Loucy (cell line): ENCODE data around the gene CRYBG3.

ENCODE experiments used
- H2AFZ ChIP-seq: fragments of 200-600 bp; sonication (generic); 2 replicates; pipeline ENCODE4 v1.6.0; 2016; ENCODE audit warnings: antibody characterized with exemption, mild to moderate bottlenecking, low read length, moderate library complexity
- H3F3A ChIP-seq: fragments of 200-600 bp; 2 replicates; pipeline ENCODE4 v1.6.0; 2016; ENCODE audit warnings: antibody characterized with exemption, low read depth, mild to moderate bottlenecking
- H3K27me3 ChIP-seq: fragments of 200-600 bp; sonication (generic); 2 replicates; pipeline ENCODE4 v1.6.1; 2014; ENCODE audit warnings: low read length, mild to moderate bottlenecking; ENCODE audit not compliant: insufficient read depth, poor library complexity, severe bottlenecking
- H3K36me3 ChIP-seq: fragments of 200-600 bp; sonication (generic); 2 replicates; pipeline ENCODE4 v1.6.1; 2016; ENCODE audit warnings: low read length; ENCODE audit not compliant: insufficient read depth
- H3K4me1 ChIP-seq: fragments of 200-600 bp; sonication (generic); 2 replicates; pipeline ENCODE4 v1.5.1; 2014; ENCODE audit warnings: low read length, mild to moderate bottlenecking; ENCODE audit not compliant: insufficient read depth, poor library complexity, severe bottlenecking
- H3K4me2 ChIP-seq: fragments of 200-600 bp; sonication (generic); 2 replicates; pipeline ENCODE4 v1.6.0; 2014; ENCODE audit warnings: antibody characterized with exemption, low read length, low read depth, mild to moderate bottlenecking; ENCODE audit not compliant: poor library complexity, severe bottlenecking
- H3K4me3 ChIP-seq: fragments of 200-600 bp; sonication (generic); 2 replicates; pipeline ENCODE4 v1.5.1; 2014; ENCODE audit warnings: low read length, mild to moderate bottlenecking, mixed read lengths; ENCODE audit not compliant: poor library complexity, severe bottlenecking
- H3K79me2 ChIP-seq: fragments of 200-600 bp; sonication (generic); 2 replicates; pipeline ENCODE4 v1.6.1; 2014; ENCODE audit warnings: low read length; ENCODE audit not compliant: insufficient read depth
- H3K9ac ChIP-seq: fragments of 200-600 bp; sonication (generic); 2 replicates; pipeline ENCODE4 v1.6.0; 2014; ENCODE audit warnings: mild to moderate bottlenecking, low read depth, low read length, moderate library complexity; ENCODE audit not compliant: poor library complexity, severe bottlenecking
- H3K9me2 ChIP-seq: fragments of 200-600 bp; sonication (generic); replicated peaks from 2 replicates; pipeline ENCODE4 v1.6.1; 2016; ENCODE audit warnings: low read depth, low read length, mixed read lengths
- H3K9me3 ChIP-seq: fragments of 200-600 bp; sonication (generic); 2 replicates; pipeline ENCODE4 v1.6.1; 2014; ENCODE audit warnings: mild to moderate bottlenecking, antibody characterized with exemption, low read length, low read depth; ENCODE audit not compliant: insufficient read depth
- H4K20me1 ChIP-seq: fragments of 200-600 bp; sonication (generic); 2 replicates; pipeline ENCODE4 v1.6.0; 2014; ENCODE audit warnings: antibody characterized with exemption, low read length, mild to moderate bottlenecking; ENCODE audit not compliant: insufficient read depth, poor library complexity, severe bottlenecking
- EZH2phosphoT487 ChIP-seq: fragments of 200-600 bp; IDR thresholded peaks from 2 replicates; pipeline ENCODE4 v1.6.1; 2018; ENCODE audit warnings: antibody characterized with exemption, mild to moderate bottlenecking, moderate library complexity, borderline replicate concordance
- TF ChIP-seq, protein P1 (sequence below): fragments of 200-600 bp; sonication (generic); conservative IDR thresholded peaks from 2 replicates; pipeline ENCODE4 v1.5.1; 2014; ENCODE audit warnings: mild to moderate bottlenecking, antibody characterized with exemption, low read length

The CRYBG3 gene

GRCh38 chr3:97956051-97956450, 134.2 kb downstream of the CRYBG3 start:
- H3K36me3 ChIP-seq, result peaks cover 30% of the 10 kb centered on the region; the same call in 1 of the 2 replicates

DNA sequence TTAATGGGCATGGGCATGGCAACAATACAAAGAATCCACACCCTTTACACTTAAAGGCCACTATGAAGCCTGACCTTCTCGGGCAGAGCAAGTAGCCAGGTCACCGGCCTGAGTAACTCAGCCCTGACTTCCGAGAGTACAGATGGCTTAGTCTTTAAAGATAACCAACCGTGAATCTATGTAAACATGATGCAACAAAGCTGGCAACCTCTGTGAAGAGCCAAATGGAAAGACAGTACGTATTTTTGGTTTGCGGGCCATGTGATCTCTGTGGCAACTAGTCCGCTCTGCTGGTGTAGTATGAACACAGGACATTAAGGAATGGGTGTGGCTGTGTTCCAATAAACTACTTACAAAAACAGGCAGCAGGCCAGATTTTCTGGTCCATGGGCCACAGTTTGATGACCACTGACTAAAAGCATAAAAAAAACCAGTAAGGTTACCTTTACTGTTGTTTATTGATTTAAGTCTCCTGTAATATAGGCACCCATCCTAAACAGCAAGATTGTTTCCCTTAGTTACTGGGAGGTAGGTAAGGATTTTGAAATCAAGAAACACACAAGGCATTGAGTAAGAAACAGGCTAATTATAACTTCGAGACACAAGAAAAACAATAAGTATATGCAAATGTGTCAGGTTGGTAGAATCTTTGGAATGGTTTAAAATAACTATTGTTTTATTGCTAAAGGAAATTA, 136.0 kb downstream of the CRYBG3 start:
- H3K9ac ChIP-seq, result no peak overlapping the region
- no peaks in the 10 kb centered on the region for H3F3A ChIP-seq
- H3K9me3 ChIP-seq, result no peaks in the 10 kb centered on the region
- H3K4me1 ChIP-seq, result peaks cover 12% of the 10 kb centered on the region
- H4K20me1 ChIP-seq, result no peaks in the 10 kb centered on the region
- peaks cover 22% of the 10 kb centered on the region; the same call in 1 of the 2 replicates for H3K36me3 ChIP-seq
- H3K4me3 ChIP-seq, result no peak overlapping the region
- H3K4me2 ChIP-seq, result no peak overlapping the region
- H3K27me3 ChIP-seq, result no peaks in the 10 kb centered on the region
- no peak overlapping the region for H2AFZ ChIP-seq
- H3K79me2 ChIP-seq, result peaks cover 2% of the 10 kb centered on the region; the same call in 1 of the 2 replicates
- no peak for TF ChIP-seq EZH2phosphoT487
- TF ChIP-seq, protein P1, sequence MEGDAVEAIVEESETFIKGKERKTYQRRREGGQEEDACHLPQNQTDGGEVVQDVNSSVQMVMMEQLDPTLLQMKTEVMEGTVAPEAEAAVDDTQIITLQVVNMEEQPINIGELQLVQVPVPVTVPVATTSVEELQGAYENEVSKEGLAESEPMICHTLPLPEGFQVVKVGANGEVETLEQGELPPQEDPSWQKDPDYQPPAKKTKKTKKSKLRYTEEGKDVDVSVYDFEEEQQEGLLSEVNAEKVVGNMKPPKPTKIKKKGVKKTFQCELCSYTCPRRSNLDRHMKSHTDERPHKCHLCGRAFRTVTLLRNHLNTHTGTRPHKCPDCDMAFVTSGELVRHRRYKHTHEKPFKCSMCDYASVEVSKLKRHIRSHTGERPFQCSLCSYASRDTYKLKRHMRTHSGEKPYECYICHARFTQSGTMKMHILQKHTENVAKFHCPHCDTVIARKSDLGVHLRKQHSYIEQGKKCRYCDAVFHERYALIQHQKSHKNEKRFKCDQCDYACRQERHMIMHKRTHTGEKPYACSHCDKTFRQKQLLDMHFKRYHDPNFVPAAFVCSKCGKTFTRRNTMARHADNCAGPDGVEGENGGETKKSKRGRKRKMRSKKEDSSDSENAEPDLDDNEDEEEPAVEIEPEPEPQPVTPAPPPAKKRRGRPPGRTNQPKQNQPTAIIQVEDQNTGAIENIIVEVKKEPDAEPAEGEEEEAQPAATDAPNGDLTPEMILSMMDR, result no peak
- no peaks in the 10 kb centered on the region for H3K9me2 ChIP-seq

More at GRCh38 chr3:97956051-97956450, 134.2 kb downstream of the CRYBG3 start:
- no peak for TF ChIP-seq EZH2phosphoT487
- TF ChIP-seq, protein P1, result no peak
- H3K9ac ChIP-seq, result no peak overlapping the region
- no peak overlapping the region for H3K4me2 ChIP-seq
- peaks cover 12% of the 10 kb centered on the region for H3K4me1 ChIP-seq
- no peaks in the 10 kb centered on the region for H3K9me2 ChIP-seq
- no peaks in the 10 kb centered on the region for H3K9me3 ChIP-seq
- H3K27me3 ChIP-seq, result no peaks in the 10 kb centered on the region
- H3K4me3 ChIP-seq, result no peak overlapping the region
- no peaks in the 10 kb centered on the region for H3K79me2 ChIP-seq
- no peak overlapping the region for H2AFZ ChIP-seq
- H3F3A ChIP-seq, result no peaks in the 10 kb centered on the region
- no peaks in the 10 kb centered on the region for H4K20me1 ChIP-seq

DNA sequence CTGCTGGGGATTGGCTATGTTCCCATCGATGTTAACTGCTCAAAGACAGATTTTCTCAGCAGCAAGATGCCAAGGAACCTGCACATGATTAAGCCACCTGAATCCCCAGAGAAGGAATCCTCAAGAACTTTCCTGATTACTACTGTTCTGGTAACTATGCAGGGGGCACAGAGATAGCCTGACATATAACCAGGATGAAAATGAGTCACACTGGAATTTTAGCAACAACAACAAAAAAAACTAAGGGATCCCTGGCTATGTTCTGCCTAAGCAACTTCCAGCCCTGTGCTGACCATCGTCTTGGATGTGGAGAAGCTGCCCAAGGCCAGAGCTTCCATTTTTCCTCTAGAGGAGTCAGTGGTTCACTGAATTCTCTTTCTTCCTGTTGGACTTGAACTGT, 136.6 kb downstream of the CRYBG3 start:
- no peaks in the 10 kb centered on the region for H3K9me3 ChIP-seq
- peaks cover 19% of the 10 kb centered on the region; the same call in 1 of the 2 replicates for H3K36me3 ChIP-seq
- H4K20me1 ChIP-seq, result no peaks in the 10 kb centered on the region
- H3K4me1 ChIP-seq, result peaks cover 12% of the 10 kb centered on the region
- no peaks in the 10 kb centered on the region for H3K9me2 ChIP-seq
- H3K4me3 ChIP-seq, result no peak overlapping the region
- peak overlapping the region; percentile 23 for H3K4me2 ChIP-seq
- H3K27me3 ChIP-seq, result no peaks in the 10 kb centered on the region
- H3K9ac ChIP-seq, result no peak overlapping the region
- no peaks in the 10 kb centered on the region for H3F3A ChIP-seq
- H3K79me2 ChIP-seq, result peaks cover 7% of the 10 kb centered on the region; the same call in 1 of the 2 replicates
- no peak for TF ChIP-seq EZH2phosphoT487
- H2AFZ ChIP-seq, result no peak overlapping the region; the same call in 1 of the 2 replicates
